Activated CD8-positive, alpha-beta T cell treated with anti-CD3 and anti-CD28 coated beads, Interleukin-2, amount 10 ng/mL, durations not matched to agents 7 days and 5 days (primary cell): ENCODE data around the gene ADAP1. TPM values are rescaled to one million over a fixed set of nuclear protein-coding genes. Genes with fewer than 3 reads are reported as not detected.
"Not testable (repeated sequence)": the region's sequence is repeated elsewhere in the genome, so short reads cannot be mapped to it uniquely, and the experiment has no call there.

ENCODE experiments used
- ATAC-seq: fragments of 150-1000 bp; cut with Tn5 transposase; one replicate; pipeline ENCODE4 v1.10.0; 2021; ENCODE audit warnings: moderate library complexity
- CTCF ChIA-PET: fragments of 350-600 bp; sonication (Branson Sonifier 250); formaldehyde crosslinking; loops from one replicate; lab custom pipeline; 2021; ENCODE audit warnings: antibody characterized with exemption; lab: Charles Lee
- POLR2A ChIA-PET: fragments of 350-600 bp; sonication (Branson Sonifier 250); formaldehyde crosslinking; loops from one replicate; lab custom pipeline; 2021; ENCODE audit warnings: antibody characterized with exemption; lab: Charles Lee
- DNase-seq: peaks from one replicate; pipeline ENCODE4 v3.0.0-alpha.2; 2020
- H3K27ac Mint-ChIP-seq: one replicate; pipeline ENCODE4 v1.8.0; 2021; ENCODE audit warnings: mild to moderate bottlenecking, mixed read lengths
- H3K27me3 Mint-ChIP-seq: one replicate; pipeline ENCODE4 v1.8.0; 2021; ENCODE audit warnings: low read depth, mixed read lengths
- H3K36me3 Mint-ChIP-seq: one replicate; pipeline ENCODE4 v1.8.0; 2021; ENCODE audit warnings: low read depth, mixed read lengths
- H3K4me1 Mint-ChIP-seq: one replicate; pipeline ENCODE4 v1.8.0; 2021; ENCODE audit warnings: low read depth, mixed read lengths
- H3K4me3 Mint-ChIP-seq: one replicate; pipeline ENCODE4 v1.8.0; 2021; ENCODE audit warnings: mild to moderate bottlenecking, mixed read lengths
- H3K9me3 Mint-ChIP-seq: one replicate; pipeline ENCODE4 v1.8.0; 2022; ENCODE audit warnings: mixed read lengths; ENCODE audit not compliant: insufficient read depth
- total RNA-seq, 2 experiments: library from RNA; stranded (reverse); gene quantifications; one replicate each; pipeline ENCODE4 v1.2.3, GENCODE V29; 2021

The ADAP1 gene
- total RNA-seq, 2 experiments from 2014 or later = 24.2 to 28.6 TPM

GRCh38 chr7:961546-962400, 7.3 kb upstream of the ADAP1 start:
- peaks cover 17% of the 10 kb centered on the region for H3K36me3 Mint-ChIP-seq
- H3K27ac Mint-ChIP-seq = no peak overlapping the region
- ChIA-PET CTCF (no interaction called here), POLR2A (no interaction called here)
- H3K4me1 Mint-ChIP-seq = peaks cover 30% of the 10 kb centered on the region
- H3K4me3 Mint-ChIP-seq = no peak overlapping the region
- DNase-seq (no peak), ATAC-seq (no peak)
- no peaks in the 10 kb centered on the region for H3K9me3 Mint-ChIP-seq
- H3K27me3 Mint-ChIP-seq = no peaks in the 10 kb centered on the region

GRCh38 chr7:960972-961371, 6.5 kb upstream of the ADAP1 start:
- POLR2A ChIA-PET, CTCF ChIA-PET, DNase-seq: not testable (repeated sequence)

GRCh38 chr7:960269-960871, 5.9 kb upstream of the ADAP1 start:
- ATAC-seq (no peak), DNase-seq (no peak)
- peaks cover 10% of the 10 kb centered on the region for H3K36me3 Mint-ChIP-seq
- no peaks in the 10 kb centered on the region for H3K9me3 Mint-ChIP-seq
- H3K27me3 Mint-ChIP-seq = no peaks in the 10 kb centered on the region
- ChIA-PET POLR2A (no interaction called here), CTCF (interaction anchor here (1.0 kb wide), 1 partner anchor 33 kb away, joined by 3 read pairs; no protein-coding TSS in a partner anchor)
- H3K4me3 Mint-ChIP-seq = no peak overlapping the region
- H3K4me1 Mint-ChIP-seq = peaks cover 20% of the 10 kb centered on the region
- no peak overlapping the region for H3K27ac Mint-ChIP-seq

More at GRCh38 chr7:960972-961371, 6.5 kb upstream of the ADAP1 start:
- Mint-ChIP-seq H3K36me3 (peaks cover 10% of the 10 kb centered on the region), H3K4me1 (peaks cover 22% of the 10 kb centered on the region)
- not testable (repeated sequence) for H3K27ac Mint-ChIP-seq, H3K9me3 Mint-ChIP-seq, H3K27me3 Mint-ChIP-seq, ATAC-seq, H3K4me3 Mint-ChIP-seq

DNA sequence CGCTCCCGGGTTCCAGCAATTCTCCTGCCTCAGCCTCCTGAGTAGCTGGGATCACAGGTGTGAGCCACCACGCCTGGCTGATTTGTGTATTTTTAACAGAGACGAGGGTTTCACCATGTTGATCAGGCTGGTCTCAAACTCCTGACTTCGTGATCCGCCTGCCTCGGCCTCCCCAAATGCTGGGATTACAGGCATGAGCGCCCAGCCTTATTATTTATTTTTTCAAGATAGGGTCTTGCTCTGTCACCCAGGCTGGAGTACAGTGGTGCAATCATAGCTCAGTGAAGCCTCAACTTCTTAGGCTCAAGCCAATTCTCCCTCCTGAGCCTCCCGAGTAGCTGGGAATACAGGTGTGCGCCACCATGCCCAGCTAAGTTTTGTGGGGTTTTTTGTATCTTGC, 5.3 kb upstream of the ADAP1 start:
- ATAC-seq, H3K27ac Mint-ChIP-seq, H3K9me3 Mint-ChIP-seq, H3K27me3 Mint-ChIP-seq, H3K4me3 Mint-ChIP-seq, POLR2A ChIA-PET, DNase-seq, H3K36me3 Mint-ChIP-seq: not testable (repeated sequence)
- CTCF ChIA-PET = interaction anchor here (1.0 kb wide), 1 partner anchor 33 kb away, joined by 3 read pairs; no protein-coding TSS in a partner anchor
- peaks cover 16% of the 10 kb centered on the region for H3K4me1 Mint-ChIP-seq

DNA sequence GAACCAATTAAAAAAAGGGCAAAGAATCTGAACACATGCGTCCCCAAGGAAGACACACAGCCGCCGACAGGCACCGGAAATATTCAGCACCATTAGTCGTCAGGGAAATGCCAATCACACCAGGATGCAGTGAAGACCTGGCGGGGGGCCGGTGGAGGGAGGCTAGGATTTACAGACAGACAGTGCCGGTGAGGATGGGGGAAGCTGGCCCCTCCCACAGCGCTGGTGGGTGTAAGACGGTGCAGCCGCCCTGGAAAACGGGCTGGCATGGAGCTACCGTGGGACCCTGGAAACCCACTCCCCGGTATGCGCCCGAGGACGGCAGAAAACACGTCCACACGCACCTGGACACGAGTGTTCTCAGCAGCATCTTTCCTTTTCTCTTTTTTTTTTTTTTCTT, 4.8 kb upstream of the ADAP1 start:
- DNase-seq = no peak
- H3K9me3 Mint-ChIP-seq = no peaks in the 10 kb centered on the region
- ChIA-PET POLR2A (no interaction called here), CTCF (no interaction called here)
- no peak overlapping the region for H3K4me3 Mint-ChIP-seq
- peaks cover 11% of the 10 kb centered on the region for H3K4me1 Mint-ChIP-seq
- H3K36me3 Mint-ChIP-seq = peaks cover 3% of the 10 kb centered on the region
- ATAC-seq = no peak
- no peaks in the 10 kb centered on the region for H3K27me3 Mint-ChIP-seq
- H3K27ac Mint-ChIP-seq = no peak overlapping the region

GRCh38 chr7:958221-959200, 4.0 kb upstream of the ADAP1 start:
- POLR2A ChIA-PET = interaction anchor here (1.0 to 1.1 kb wide), 2 partner anchors 8 to 33 kb away, joined by 3 to 4 read pairs; no protein-coding TSS in a partner anchor
- ATAC-seq = no peak
- Mint-ChIP-seq H3K27ac (no peak overlapping the region), H3K36me3 (peaks cover 1% of the 10 kb centered on the region), H3K4me1 (peaks cover 5% of the 10 kb centered on the region), H3K27me3 (no peaks in the 10 kb centered on the region), H3K9me3 (no peaks in the 10 kb centered on the region), H3K4me3 (no peak overlapping the region)
- CTCF ChIA-PET = no interaction called here
- no peak for DNase-seq

DNA sequence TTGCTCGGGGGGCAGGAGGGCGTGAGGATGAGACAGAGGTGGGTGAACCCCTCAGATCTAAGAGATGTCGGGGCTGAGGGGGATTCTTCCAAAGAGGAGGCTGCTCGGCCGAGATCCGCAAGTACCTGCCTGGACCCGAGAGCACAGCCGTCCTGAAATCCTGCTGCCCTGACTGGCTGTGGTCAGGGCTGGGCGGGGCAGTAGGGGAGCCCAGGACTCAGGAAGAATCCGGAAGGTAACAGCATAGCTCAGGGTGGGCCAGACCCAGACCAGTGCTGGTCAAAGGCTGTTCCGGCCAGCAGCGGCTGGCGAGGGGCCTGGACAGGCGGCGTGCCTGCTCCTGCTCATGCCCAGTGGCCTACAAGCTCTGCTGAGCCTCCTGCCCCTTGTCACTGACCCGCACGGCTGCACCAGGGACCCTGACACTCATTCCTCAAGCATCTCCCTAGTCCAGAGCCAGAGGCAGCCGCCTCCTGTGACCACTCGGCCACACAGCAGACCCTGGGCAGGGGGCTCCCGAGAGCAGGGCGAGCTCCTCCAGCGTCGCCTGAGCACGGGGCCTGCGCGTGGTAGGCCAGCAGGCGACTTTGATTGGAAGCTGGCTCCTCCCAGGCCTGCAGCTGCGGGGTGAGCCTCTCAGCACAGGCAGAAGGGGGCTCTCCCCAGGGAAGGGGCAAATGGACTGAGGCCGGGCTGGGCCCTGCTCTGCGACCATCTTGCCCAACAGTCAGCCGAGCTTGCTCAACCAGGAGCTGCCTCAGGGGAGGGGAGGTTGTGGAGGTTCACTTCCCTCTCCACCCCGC, 3.1 kb upstream of the ADAP1 start:
- H3K27ac Mint-ChIP-seq = no peak overlapping the region
- H3K4me1 Mint-ChIP-seq = peaks cover 4% of the 10 kb centered on the region
- POLR2A ChIA-PET = interaction anchor here (1.0 to 1.1 kb wide), 2 partner anchors 9 to 33 kb away, joined by 3 to 4 read pairs; no protein-coding TSS in a partner anchor
- H3K9me3 Mint-ChIP-seq = no peaks in the 10 kb centered on the region
- CTCF ChIA-PET = no interaction called here
- DNase-seq (no peak), ATAC-seq (no peak)
- no peaks in the 10 kb centered on the region for H3K27me3 Mint-ChIP-seq
- H3K4me3 Mint-ChIP-seq = no peak overlapping the region
- H3K36me3 Mint-ChIP-seq = no peaks in the 10 kb centered on the region

DNA sequence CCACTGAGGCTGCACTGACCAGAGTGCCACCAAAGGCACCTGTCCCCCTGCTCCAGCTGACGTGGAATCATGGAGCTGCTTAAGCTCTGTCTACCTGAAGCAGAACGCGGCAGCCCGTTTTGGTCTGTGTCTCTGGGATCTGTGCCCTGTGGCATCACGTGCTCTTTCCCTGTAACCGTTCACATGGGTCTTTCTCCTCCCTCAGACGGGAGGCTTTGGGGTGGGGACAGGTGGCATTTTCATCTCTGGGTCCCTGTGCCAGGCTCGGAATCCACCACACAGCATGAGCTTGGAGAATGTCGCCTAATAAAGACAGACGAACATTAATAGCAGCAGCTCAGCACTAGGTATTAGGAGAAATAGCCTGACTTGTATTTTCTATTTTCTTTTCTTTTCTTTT, 1.6 kb upstream of the ADAP1 start:
- peak overlapping the region; percentile 49 for H3K27ac Mint-ChIP-seq
- H3K4me1 Mint-ChIP-seq = peaks cover 5% of the 10 kb centered on the region
- H3K4me3 Mint-ChIP-seq = no peak overlapping the region
- ChIA-PET POLR2A (interaction anchor here (1.6 kb wide), 1 partner anchor 19 kb away, joined by 4 read pairs; the partner anchor contains the start of gene COX19), CTCF (interaction anchor here (1.2 kb wide), 1 partner anchor 48 kb away, joined by 3 read pairs; no protein-coding TSS in a partner anchor)
- H3K27me3 Mint-ChIP-seq = no peaks in the 10 kb centered on the region
- ATAC-seq (no peak), DNase-seq (no peak)
- no peaks in the 10 kb centered on the region for H3K9me3 Mint-ChIP-seq
- no peaks in the 10 kb centered on the region for H3K36me3 Mint-ChIP-seq

- peak overlapping the region; percentile 50 for H3K4me3 Mint-ChIP-seq
- H3K27me3 Mint-ChIP-seq = no peaks in the 10 kb centered on the region
- peaks cover 17% of the 10 kb centered on the region for H3K4me1 Mint-ChIP-seq
- no peaks in the 10 kb centered on the region for H3K9me3 Mint-ChIP-seq
- H3K27ac Mint-ChIP-seq = no peak overlapping the region
- DNase-seq = peak; percentile 33
- ATAC-seq = peak; percentile 53
- no peaks in the 10 kb centered on the region for H3K36me3 Mint-ChIP-seq
- POLR2A ChIA-PET = interaction anchor here (1.0 kb wide), 1 partner anchor 44 kb away, joined by 3 read pairs; no protein-coding TSS in a partner anchor
- CTCF ChIA-PET = interaction anchor here (0.7 to 2.5 kb wide), 3 partner anchors 30 to 45 kb away, joined by 4 to 8 read pairs (median 8); no protein-coding TSS in a partner anchor
These were observed 743 bp downstream of the ADAP1 start for GRCh38 chr7:953547-954327.
